Measurements from ENCODE around the gene PPM1D. TPM values are rescaled to one million over a fixed set of nuclear protein-coding genes. Genes with fewer than 3 reads are reported as not detected.
"Not testable (repeated sequence)": the region's sequence is repeated elsewhere in the genome, so short reads cannot be mapped to it uniquely, and the experiment has no call there.

PPM1D gene
- total RNA-seq, 2 donors from 2014 or later: 14.3 to 21.1 TPM

DNA sequence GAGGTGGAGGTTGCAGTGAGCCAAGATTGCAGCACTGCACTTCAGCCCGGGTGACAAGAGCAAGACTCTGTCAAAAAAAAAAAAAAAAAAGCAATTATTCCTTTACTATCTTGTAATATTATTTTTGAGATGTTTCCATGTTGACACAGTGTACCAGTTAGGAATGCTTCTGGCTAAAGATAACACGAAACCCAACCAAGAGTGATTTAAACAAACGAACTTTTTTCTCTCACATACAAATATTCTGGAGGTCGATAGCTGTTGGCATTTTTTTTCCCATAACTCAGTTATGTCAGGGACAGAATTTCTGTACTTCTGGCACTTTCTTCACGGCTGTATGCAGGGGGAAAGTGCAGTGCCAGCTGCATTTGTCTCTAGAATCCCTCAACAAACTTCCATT lies 9.9 kb upstream of the PPM1D start:
- no peak for ATAC-seq
- intact Hi-C loops (cut with DNase I, micrococcal nuclease): no loop called here
- no peak for DNase-seq

GRCh38 chr17:60592750-60593149 lies 7.2 kb upstream of the PPM1D start:
- no peak for DNase-seq
- ATAC-seq: no peak
- intact Hi-C loops (cut with DNase I, micrococcal nuclease): no loop called here

- DNase-seq (peak in 1 of 2 donors; percentile 15), ATAC-seq (peak; percentile 33)
- intact Hi-C loops (cut with DNase I, micrococcal nuclease): not testable (repeated sequence)
Observed at GRCh38 chr17:60593441-60594036, 6.5 kb upstream of the PPM1D start.

GRCh38 chr17:60594170-60594569 lies 5.8 kb upstream of the PPM1D start:
- ATAC-seq; intact Hi-C loops (cut with DNase I, micrococcal nuclease); DNase-seq: not testable (repeated sequence)

- intact Hi-C loops (cut with DNase I, micrococcal nuclease): no loop called here
- DNase-seq (no peak), ATAC-seq (no peak)
Observed at GRCh38 chr17:60594734-60595133, 5.3 kb upstream of the PPM1D start.

DNA sequence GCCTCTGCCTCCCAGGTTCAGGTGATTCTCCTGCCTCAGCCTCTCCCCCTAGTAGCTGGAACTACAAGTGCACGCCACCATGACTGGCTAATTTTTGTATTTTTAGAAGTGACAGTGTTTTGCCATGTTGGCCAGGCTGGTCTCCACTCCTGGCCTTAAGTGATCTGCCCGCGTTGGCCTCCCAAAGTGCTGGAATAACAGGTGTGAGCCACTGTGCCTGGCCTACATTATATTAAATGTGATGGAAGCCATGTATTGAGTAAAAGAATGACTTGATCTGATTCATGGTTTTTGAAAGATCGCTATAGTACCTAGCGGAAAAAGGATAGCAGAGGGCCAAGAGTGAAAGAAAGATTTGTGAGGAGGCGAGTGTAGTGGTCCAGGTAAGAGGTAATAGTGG lies 2.7 kb upstream of the PPM1D start:
- ATAC-seq: no peak
- intact Hi-C loops (cut with DNase I, micrococcal nuclease): no loop called here
- no peak for DNase-seq

GRCh38 chr17:60598001-60598736 lies 1.8 kb upstream of the PPM1D start:
- ATAC-seq (no peak), DNase-seq (no peak)
- intact Hi-C loops (cut with DNase I, micrococcal nuclease): no loop called here

DNA sequence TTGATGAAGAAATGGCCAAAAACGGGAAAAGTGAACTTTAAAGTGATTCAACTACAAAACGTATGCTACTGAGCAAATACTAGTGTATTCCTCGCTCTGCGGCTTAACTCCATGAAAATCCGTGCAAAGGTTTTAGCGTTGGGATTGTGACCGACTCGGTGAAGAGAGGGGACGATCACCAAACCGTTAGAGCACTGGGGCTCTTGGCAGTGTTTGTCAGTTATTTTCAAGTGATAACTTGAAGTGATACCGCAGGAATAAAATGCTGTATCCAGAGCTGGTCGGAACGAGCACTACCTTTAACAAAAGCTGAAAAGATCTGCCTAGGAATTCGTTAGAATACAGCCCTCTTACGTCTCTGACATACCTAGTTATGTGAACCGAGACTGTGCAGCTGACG lies 773 bp upstream of the PPM1D start:
- DNase-seq (peak in 1 of 2 donors; percentile 9), ATAC-seq (no peak)
- intact Hi-C loops (cut with DNase I, micrococcal nuclease): no loop called here

DNA sequence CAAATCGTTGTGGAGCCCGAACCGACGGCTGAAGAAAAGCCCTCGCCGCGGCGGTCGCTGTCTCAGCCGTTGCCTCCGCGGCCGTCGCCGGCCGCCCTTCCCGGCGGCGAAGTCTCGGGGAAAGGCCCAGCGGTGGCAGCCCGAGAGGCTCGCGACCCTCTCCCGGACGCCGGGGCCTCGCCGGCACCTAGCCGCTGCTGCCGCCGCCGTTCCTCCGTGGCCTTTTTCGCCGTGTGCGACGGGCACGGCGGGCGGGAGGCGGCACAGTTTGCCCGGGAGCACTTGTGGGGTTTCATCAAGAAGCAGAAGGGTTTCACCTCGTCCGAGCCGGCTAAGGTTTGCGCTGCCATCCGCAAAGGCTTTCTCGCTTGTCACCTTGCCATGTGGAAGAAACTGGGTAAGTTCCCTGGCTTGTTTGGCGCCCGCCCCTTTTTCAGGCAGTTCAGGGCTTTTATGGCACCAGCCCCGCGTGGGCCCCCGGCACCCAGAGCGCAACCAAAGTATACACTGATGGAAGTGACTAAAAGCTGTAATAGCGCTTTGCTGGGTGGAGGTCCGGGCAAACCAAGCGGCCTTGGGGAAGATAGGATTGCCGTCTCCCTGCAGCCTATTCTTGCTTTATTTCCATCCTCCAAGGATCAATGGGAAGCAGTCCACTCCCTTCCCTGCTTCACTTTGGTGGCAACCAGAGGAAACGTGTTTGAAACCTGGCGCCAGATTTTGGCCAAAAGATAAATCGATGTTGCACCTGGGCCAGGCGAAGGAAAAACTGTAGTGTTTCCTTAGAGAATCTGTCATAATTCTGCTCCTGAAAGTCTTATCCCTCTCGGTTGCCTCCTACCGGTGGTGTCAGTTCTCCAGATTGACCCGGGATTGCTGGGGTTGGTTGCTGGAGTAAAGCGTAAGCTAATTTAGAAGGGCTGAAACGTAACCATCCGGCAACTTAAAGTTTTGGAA lies 775 bp downstream of the PPM1D start:
- DNase-seq (peak; percentile 85 to 89), ATAC-seq (peak; percentile 58)
- intact Hi-C loops (cut with DNase I, micrococcal nuclease): no loop called here

- intact Hi-C loops (cut with DNase I, micrococcal nuclease): no loop called here
- peak; percentile 34 for ATAC-seq
Observed at GRCh38 chr17:60601447-60602384, 1.7 kb downstream of the PPM1D start.

GRCh38 chr17:60602385-60602742 lies 2.4 kb downstream of the PPM1D start:
- intact Hi-C loops (cut with DNase I, micrococcal nuclease): no loop called here
- peak in 1 of 2 donors; percentile 23 for DNase-seq
- ATAC-seq: no peak

More at GRCh38 chr17:60601447-60602384, 1.7 kb downstream of the PPM1D start:
- peak; percentile 48 to 57 for DNase-seq

- ATAC-seq: no peak
- intact Hi-C loops (cut with DNase I, micrococcal nuclease): no loop called here
Observed at GRCh38 chr17:60602871-60603270, 2.9 kb downstream of the PPM1D start.

DNA sequence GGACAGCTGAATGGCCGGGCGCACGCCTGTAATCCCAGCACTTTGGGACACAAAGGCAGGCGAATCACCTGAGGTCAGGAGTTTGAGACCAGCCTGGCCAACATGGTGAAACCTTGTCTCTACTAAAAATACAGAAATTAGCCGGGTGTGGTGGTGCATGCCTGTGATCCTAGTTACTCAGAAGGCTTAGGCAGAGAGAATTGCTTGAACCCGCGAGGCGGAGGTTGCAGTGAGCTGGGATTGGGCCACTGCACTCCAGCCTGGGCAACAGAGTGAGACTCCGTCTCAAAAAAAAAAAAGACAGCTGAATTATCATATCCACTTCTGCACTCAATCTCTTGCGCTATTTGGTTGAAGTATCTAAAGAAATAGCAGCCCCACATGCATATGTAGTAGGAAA lies 3.5 kb downstream of the PPM1D start:
- DNase-seq; ATAC-seq; intact Hi-C loops (cut with DNase I, micrococcal nuclease): not testable (repeated sequence)

More at GRCh38 chr17:60602871-60603270, 2.9 kb downstream of the PPM1D start:
- no peak for DNase-seq

GRCh38 chr17:60604686-60605334 lies 4.8 kb downstream of the PPM1D start:
- ATAC-seq (no peak), DNase-seq (no peak)
- intact Hi-C loops (cut with DNase I, micrococcal nuclease): no loop called here

GRCh38 chr17:60606036-60606435 lies 6.0 kb downstream of the PPM1D start:
- ATAC-seq (no peak), DNase-seq (no peak)
- intact Hi-C loops (cut with DNase I, micrococcal nuclease): no loop called here

- ATAC-seq: no peak
- intact Hi-C loops (cut with DNase I, micrococcal nuclease): no loop called here
- no peak for DNase-seq
Observed at GRCh38 chr17:60610473-60610872, 10.5 kb downstream of the PPM1D start.

GRCh38 chr17:60611321-60611720 lies 11.3 kb downstream of the PPM1D start:
- ATAC-seq; intact Hi-C loops (cut with DNase I, micrococcal nuclease); DNase-seq: not testable (repeated sequence)

DNA sequence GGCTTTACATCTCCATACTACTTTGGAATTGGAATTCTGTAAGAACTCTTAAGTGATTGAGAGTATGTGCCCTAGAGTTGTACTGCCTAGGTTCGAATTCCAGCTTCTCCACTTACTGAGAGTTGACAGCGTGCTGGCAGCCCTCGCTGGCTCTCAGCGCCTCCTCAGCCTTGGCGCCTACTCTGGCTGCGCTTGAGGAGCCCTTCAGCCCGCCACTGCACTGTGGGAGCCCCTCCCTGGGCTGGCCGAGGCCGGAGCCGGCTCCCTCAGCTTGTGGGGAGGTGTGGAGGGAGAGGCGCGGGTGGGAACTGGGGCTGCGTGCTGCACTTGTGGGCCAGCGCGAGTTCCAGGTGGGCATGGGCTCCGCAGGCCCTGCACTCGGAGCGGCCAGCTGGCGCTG lies 13.3 kb downstream of the PPM1D start:
- DNase-seq (no peak), ATAC-seq (no peak)
- intact Hi-C loops (cut with DNase I, micrococcal nuclease): no loop called here

Data from left colon (tissue), 2 donors.